CD4-positive, alpha-beta T cell treated with Interleukin-1 beta for 1 hour (primary cell): Measurements from ENCODE around the gene NOTCH1.

Source experiments
- DNase-seq, 2 donors: peaks; one replicate each; pipeline ENCODE4 v3.0.0-alpha.2; 2020 to 2022

NOTCH1 gene

GRCh38 chr9:136484153-136485048 is 61.4 kb downstream of the NOTCH1 start:
- DNase-seq = no peak

- DNase-seq = peak; percentile 96
These were observed 62.2 kb downstream of the NOTCH1 start for GRCh38 chr9:136483589-136484152.

GRCh38 chr9:136482793-136483588 is 62.9 kb downstream of the NOTCH1 start, which contains the start of gene SEC16A:
Gene SEC16A, minus strand, starts transcription at chr9:136483040. Its CDS starts 5,425 bp downstream, at chr9:136477615.
- DNase-seq = peak; percentile 98 to 99

- peak; percentile 47 to 52 for DNase-seq
These were observed 63.6 kb downstream of the NOTCH1 start for GRCh38 chr9:136482046-136482792.

GRCh38 chr9:136481558-136481957 is 64.3 kb downstream of the NOTCH1 start:
- no peak for DNase-seq

GRCh38 chr9:136476369-136477150 is 69.3 kb downstream of the NOTCH1 start:
- no peak for DNase-seq

GRCh38 chr9:136474974-136475865 is 70.6 kb downstream of the NOTCH1 start:
- no peak for DNase-seq

- no peak for DNase-seq
These were observed 71.7 kb downstream of the NOTCH1 start for GRCh38 chr9:136474021-136474640.

GRCh38 chr9:136473354-136473721 is 72.5 kb downstream of the NOTCH1 start:
- no peak for DNase-seq

- DNase-seq = no peak
These were observed 73.1 kb downstream of the NOTCH1 start for GRCh38 chr9:136472640-136473353.

GRCh38 chr9:136471802-136472487 is 73.9 kb downstream of the NOTCH1 start:
- DNase-seq = no peak

GRCh38 chr9:136470792-136471469 is 74.9 kb downstream of the NOTCH1 start:
- DNase-seq = no peak

- no peak for DNase-seq
These were observed 75.5 kb downstream of the NOTCH1 start for GRCh38 chr9:136470356-136470755.

GRCh38 chr9:136467766-136468165 is 78.1 kb downstream of the NOTCH1 start:
- no peak for DNase-seq

- DNase-seq = no peak
These were observed 79.7 kb downstream of the NOTCH1 start for GRCh38 chr9:136466155-136466541.

GRCh38 chr9:136465500-136466154 is 80.2 kb downstream of the NOTCH1 start:
- DNase-seq = no peak

GRCh38 chr9:136464241-136464640 is 81.6 kb downstream of the NOTCH1 start:
- DNase-seq = no peak

GRCh38 chr9:136463578-136463977 is 82.3 kb downstream of the NOTCH1 start:
- DNase-seq = no peak
